Measurements from ENCODE around the gene CAB39.

CAB39 gene

DNA sequence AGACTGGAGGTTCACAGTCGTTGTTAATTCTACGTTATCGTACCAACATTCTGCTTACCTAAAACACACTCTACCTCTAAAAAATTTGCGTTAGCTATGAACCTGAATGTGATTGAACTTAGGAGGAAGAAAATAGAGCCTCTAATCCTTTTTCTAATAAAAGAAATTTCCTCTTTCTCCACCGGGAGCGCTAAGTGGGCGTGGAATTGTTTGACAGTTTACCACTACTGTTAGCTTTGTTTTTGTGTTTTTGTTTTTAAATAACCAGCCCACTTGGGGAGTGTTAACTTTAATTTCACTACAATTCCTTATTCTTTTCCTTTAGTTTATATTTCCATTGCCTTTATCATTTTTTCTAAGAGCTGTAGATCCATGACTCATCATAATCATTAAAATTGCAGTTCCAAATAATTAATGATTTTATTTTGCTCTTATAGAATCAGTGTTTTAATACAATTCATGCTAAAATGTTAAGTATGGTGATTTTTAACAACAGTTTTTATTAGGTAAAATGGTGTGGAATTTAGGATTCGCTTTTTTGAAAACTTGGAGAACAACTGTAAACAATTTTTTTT, 97.1 kb downstream of the CAB39 start:
- no peak overlapping the region for H3K4me3 ChIP-seq (ENCODE audit: low read depth, low read length)
- no peak for DNase-seq (ENCODE audit: low read depth)
- TF ChIP-seq, protein P1, sequence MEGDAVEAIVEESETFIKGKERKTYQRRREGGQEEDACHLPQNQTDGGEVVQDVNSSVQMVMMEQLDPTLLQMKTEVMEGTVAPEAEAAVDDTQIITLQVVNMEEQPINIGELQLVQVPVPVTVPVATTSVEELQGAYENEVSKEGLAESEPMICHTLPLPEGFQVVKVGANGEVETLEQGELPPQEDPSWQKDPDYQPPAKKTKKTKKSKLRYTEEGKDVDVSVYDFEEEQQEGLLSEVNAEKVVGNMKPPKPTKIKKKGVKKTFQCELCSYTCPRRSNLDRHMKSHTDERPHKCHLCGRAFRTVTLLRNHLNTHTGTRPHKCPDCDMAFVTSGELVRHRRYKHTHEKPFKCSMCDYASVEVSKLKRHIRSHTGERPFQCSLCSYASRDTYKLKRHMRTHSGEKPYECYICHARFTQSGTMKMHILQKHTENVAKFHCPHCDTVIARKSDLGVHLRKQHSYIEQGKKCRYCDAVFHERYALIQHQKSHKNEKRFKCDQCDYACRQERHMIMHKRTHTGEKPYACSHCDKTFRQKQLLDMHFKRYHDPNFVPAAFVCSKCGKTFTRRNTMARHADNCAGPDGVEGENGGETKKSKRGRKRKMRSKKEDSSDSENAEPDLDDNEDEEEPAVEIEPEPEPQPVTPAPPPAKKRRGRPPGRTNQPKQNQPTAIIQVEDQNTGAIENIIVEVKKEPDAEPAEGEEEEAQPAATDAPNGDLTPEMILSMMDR (IDR thresholded peaks at IDR 0.05; ENCODE audit: low read depth, low read length, missing control alignments): no peak

DNA sequence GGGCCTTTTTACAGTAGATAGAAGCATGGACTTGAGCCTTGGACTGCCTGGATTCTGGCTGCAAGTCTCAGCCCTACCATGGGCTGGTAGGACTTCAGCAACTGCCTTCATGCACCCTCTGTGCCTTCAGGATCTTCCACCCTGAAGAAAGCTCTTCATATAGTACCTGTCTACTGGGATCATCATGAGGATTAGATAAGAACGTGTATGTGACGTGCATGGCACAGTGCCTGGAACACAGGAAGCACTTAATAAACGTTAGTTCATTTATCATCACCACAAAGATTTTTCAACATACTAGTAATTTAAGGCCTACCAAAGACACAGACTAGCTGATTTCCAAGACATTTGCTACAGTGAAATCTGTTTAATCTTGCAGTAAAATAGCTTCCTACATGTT, 98.9 kb downstream of the CAB39 start:
- TF ChIP-seq, protein P1 (IDR thresholded peaks at IDR 0.05; ENCODE audit: low read depth, low read length, missing control alignments): no peak
- no peak for DNase-seq (ENCODE audit: low read depth)
- H3K4me3 ChIP-seq (ENCODE audit: low read depth, low read length): no peak overlapping the region

DNA sequence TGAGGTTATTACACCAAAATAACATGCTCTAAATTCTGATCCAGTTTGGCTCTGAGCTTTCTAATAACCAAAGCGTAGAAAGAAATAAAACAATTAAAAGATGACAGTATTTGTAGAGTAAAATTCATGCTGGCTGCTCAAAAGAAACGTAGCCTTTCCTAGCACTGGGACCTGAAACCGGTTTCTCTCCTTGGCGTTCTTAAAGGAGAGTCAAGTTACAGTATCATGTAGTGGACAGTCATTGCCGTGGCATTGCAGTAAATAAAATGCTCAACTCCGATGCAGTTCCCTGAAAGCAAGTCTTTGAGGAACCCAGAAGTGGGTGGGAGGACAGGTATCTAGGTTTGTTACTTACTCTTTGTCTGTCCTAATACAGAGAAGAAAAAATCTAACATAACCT, 99.4 kb downstream of the CAB39 start:
- TF ChIP-seq, protein P1 (IDR thresholded peaks at IDR 0.05; ENCODE audit: low read depth, low read length, missing control alignments): no peak
- DNase-seq (ENCODE audit: low read depth): no peak
- H3K4me3 ChIP-seq (ENCODE audit: low read depth, low read length): no peak overlapping the region

DNA sequence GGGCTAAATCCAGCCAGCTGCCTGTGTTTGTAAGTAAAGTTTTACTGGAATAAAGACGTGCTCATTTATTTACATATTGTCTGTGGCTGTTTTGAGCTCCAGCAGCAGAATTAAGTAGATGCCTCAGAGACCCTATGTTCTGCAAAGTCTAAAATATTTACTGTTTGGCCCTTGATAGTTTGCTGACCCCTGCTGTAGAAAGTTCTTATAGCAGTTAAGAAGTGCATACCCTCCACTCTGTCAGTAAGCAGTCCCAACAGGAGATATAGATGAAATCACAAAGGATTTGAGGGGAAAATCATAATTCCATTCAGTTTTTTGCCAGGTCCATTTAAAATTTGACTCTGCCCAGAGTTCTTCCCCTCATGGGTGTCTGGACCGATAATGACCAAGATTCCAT, 102.0 kb downstream of the CAB39 start:
- no peak for DNase-seq (ENCODE audit: low read depth)
- TF ChIP-seq, protein P1 (IDR thresholded peaks at IDR 0.05; ENCODE audit: low read depth, low read length, missing control alignments): peak; percentile 30
- no peak overlapping the region for H3K4me3 ChIP-seq (ENCODE audit: low read depth, low read length)

DNA sequence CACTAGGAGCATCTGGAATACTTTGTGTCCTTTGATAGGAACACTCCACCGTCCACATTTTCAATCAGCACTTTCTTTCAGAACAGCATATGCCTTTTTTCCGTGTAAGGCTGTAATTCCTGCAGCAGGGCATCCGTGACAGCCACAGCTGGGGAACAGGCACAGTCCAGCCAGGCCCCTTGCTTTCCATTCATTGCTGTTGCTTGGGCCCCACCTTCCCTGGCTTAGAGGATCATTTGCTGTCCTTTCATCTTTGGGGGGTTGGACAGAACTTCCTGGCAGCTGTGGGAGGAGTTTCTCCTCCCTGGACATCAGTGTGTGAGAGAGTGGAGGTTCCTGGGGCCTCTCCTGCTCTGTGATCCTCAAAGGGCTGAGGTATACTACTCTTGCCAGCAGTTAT, 102.4 kb downstream of the CAB39 start:
- H3K4me3 ChIP-seq (ENCODE audit: low read depth, low read length): no peak overlapping the region
- TF ChIP-seq, protein P1 (IDR thresholded peaks at IDR 0.05; ENCODE audit: low read depth, low read length, missing control alignments): no peak
- no peak for DNase-seq (ENCODE audit: low read depth)

DNA sequence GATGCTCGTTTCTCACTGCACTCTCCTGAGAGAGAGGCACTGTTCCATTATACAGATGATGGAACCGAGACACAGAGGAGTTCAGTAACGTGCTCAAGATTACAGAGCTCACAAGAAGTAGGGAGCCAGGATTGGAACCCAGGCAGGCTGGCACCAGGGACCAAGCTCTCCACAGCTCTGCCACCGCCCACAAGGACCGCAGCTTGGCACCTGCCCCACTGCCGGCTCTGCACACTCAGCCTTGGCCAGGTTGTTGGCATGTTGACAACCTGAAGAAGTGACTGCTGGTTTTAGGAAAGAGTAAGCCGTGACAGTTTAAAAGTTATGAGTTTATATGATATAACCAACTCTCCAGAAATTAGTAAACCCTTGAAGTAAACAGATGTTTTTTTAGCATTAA, 104.1 kb downstream of the CAB39 start:
- no peak for DNase-seq (ENCODE audit: low read depth)
- no peak overlapping the region for H3K4me3 ChIP-seq (ENCODE audit: low read depth, low read length)
- TF ChIP-seq, protein P1 (IDR thresholded peaks at IDR 0.05; ENCODE audit: low read depth, low read length, missing control alignments): no peak

DNA sequence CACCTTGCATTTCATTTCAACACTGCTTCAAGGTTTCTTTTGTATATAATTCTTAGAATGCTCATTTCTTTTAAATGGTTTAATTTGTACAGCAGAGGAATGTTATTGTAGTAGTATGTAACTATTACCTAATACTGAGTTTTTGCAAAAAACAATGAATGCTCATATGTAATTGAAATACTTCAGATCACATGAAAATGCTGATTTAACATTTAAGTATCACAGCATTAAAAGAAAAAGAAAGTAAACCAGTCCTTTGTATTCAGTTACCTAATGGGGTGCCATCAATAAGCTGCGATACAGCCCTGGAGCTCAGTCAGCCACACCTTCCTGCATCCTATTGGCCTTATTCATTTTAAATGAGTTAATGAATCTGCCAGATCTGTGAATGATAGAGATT, 106.8 kb downstream of the CAB39 start:
- no peak overlapping the region for H3K4me3 ChIP-seq (ENCODE audit: low read depth, low read length)
- TF ChIP-seq, protein P1 (IDR thresholded peaks at IDR 0.05; ENCODE audit: low read depth, low read length, missing control alignments): no peak
- no peak for DNase-seq (ENCODE audit: low read depth)

Measured in GM12864 (cell line).